HS-5 (cell line): ENCODE results near the gene TICAM2.
A peak's percentile ranks its signal among the peaks of the same experiment; 100 is the strongest.
"Not testable (repeated sequence)": the region's sequence is repeated elsewhere in the genome, so short reads cannot be mapped to it uniquely, and the experiment has no call there.

Source experiments
- DNase-seq: peaks from one replicate; pipeline ENCODE4 v3.0.0-alpha.2; 2012; ENCODE audit warnings: low read depth

TICAM2 gene, protein sequence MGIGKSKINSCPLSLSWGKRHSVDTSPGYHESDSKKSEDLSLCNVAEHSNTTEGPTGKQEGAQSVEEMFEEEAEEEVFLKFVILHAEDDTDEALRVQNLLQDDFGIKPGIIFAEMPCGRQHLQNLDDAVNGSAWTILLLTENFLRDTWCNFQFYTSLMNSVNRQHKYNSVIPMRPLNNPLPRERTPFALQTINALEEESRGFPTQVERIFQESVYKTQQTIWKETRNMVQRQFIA

DNA sequence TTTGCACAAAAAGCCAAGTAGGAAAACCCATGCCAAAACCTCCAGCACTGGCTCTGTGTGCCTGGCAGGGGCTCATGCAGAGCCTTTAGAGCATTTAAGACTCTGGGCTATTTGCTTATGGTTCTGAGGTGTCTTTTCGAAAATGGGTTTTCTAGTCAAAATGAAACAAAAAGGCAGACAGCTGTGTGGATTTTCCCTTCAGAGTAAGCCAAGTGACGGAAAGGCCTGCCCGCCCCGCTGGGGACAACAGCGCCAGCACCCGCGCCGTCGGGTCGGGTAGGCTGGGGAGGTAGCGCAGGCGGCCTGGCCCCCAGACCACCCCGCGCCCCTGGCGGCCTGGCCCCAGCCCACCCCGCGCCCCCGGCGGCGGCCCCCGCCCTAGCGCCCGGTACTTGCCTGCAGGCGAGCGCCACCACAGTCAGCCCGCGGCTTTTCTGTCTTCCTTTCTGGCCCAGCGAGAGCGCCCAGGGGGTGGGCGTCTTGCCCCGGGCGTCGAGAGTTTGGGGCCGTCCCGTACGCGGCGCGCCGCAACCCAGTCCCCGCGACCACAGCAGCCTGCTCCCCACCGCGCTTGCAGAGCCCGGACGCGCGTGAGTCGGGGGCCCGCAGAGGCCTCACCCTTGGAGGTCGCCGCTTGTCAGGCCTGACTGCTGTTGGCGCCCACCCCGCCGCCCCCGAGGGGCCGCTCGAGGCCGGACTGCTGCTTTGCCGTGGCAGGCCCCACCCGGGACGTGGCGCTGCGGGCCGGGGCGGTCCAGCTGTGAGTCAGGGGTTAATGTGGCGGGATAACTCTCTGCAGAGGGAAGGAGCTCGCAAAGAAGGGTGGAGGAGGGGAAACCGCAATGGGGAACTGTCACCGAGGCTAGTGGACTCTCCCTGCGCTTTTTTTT, at the start of gene TICAM2:
TSS of gene TICAM2 (minus strand) at position 779 of the 890 bp plus-strand sequence. CDS start 21,223 bp downstream, outside the sequence.
- DNase-seq = no peak

DNA sequence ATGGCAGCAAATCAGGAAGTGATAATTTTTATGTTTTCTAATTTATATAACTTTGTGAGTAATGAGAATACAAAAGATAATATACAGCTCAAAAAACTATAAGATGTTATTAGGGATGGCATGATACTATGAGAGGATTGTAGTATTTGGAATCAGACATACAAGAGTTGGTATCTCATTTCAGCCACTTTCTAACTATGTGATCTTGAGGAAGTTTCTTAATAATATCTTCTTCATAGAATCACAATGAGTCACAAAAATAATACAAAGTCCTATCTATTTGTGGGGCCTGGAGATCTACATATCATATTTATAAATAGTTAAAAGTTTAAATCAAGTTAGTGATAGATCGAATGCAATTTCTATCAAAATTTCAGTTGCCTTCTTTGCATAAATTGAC, 47.3 kb upstream of the TICAM2 start:
- no peak for DNase-seq

DNA sequence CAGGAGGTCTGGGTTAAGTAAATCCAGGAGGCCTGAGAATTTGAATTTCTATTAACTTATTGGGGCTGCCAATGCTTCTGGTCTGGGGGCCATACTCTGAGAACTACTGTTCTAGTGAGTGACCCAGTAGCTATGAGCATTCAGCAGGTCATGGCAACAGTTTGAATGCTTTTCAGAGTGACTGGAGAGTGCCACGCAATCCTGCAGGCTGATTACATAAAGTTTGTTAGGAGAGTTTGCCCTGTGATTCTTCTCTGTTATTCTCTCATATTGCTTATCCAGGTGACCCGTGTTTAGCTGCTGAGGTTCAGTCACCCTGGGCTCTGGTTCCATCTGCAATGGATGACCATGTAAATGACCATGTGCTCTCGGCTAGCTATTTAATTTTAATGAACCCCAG, 45.8 kb upstream of the TICAM2 start:
- DNase-seq = no peak

DNA sequence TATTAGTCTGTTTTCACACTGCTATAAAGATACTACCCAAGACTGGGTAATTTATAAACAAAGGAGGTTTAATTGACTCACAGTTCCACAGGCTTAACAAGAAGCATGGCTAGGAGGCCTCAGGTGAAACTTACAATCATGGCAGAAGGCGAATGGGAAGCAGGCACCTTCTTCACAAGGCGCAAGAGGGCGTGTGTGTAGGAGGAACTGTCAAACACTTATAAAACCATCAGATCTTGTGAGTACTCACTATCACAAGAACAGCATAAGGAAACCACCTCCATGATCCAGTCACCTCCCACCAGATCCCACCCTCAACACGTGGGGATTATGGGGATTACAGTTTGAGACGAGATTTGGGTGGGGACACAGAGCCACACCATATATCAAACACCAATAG, 43.1 kb upstream of the TICAM2 start:
- DNase-seq = not testable (repeated sequence)

DNA sequence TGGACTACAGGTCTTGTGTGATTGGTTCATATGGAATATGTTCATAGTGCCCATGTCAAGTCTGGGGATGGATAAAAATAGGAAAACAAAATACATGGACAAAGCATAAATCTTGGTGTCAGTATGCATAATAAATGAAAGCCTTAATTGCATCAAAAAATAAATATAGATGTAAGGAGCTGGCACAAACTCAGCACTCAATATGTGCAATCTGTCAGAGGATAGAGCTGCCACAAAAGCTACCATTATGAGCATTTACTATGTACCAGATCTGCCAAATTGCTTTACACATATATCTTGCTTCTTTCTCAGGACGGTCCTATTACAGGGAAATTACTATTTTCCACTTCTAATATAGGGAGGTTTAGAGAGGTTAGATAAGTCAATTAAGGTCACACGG, 41.8 kb upstream of the TICAM2 start:
- no peak for DNase-seq

DNA sequence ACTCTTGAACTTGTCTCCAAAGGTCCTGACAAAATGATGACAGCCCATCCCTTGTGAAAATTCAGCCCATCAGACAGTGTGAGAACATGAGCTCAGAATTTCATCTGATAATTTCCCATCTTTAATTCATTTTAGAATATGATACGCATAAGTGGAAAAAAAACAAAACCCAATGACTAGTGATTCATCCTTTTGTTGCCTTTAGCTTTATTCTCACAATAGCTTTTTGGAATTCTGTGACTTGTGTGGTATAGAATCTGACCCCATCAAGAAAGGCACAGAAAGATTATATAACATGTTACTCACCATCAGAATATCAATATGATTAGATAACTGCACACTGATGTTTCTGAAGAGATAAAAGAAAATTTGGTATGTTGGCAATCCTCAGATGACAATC, 39.7 kb upstream of the TICAM2 start:
- DNase-seq = no peak

DNA sequence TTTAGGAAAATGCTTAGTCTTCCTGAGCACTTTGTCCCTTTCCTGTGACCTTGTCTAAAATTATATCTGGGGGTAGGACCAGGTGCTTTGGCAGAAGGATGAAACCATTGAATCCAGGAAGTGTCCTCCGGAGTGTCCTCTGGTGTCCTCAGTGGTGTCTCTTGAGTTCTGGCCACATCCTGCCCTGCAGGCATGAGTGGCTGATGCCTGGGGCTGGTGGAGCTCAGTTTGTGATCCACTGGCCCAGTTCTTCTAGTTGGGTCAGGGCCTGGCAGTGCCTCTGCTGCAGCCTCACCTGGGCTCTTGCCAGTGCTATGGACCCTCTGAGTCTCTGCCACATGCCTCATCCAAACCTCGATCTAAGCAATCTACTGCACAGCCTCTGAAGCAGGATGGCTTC, 38.0 kb upstream of the TICAM2 start:
- no peak for DNase-seq

DNA sequence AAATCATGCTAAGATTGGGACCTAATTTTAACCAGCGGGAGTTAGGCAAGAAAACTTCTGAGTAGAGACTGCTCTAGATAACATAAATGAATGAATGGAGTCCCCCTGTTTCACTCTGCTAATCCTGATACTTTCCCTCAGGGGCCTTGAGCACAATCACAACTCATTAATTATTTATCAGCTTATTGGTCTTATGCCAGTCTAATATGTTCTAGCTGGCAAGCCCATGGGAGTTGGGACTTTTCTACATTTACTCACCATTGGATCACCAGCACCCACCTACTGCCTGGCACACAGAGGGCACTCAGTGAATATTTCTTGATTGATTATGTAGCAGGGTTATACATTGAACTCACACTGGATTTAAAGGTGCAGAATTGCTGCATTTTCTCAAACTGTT, 37.1 kb upstream of the TICAM2 start:
- no peak for DNase-seq

DNA sequence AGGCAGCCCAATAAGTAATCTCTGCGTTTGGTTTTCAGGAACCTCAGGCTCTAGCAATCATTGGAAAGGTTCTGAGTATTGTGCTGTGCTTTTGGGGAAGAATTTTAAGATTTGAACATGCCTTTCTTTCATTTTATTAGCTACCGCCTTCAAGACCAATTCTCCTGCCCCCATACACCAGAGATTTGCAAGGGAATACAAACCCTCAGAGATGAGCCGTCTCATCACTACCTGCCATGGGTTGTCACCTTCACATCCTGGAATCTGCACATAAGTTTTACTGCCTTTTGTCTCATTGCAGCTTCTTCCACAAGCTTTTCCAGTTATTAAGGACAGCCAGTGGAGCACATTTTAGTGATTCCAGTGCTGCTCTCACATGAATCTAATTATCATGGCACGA, 35.2 kb upstream of the TICAM2 start:
- no peak for DNase-seq

DNA sequence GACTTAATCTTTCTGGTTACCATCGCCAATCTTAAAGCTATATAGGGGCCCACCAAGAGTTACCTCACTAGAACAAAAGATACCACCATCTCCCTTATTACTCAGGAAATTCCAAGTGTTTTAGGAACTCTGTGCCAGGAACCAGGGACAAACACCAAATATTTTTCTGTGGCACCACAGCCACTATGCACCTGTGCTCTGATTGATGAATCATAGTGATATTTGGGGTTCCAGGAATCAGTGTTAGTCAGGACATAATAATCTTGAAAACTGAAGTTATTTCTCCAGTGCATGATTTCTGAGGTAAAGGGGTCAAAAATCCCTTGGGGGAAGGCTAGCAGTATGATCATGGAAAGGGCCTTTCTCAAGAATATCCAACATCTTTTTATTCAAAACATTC, 33.7 kb upstream of the TICAM2 start:
- no peak for DNase-seq

DNA sequence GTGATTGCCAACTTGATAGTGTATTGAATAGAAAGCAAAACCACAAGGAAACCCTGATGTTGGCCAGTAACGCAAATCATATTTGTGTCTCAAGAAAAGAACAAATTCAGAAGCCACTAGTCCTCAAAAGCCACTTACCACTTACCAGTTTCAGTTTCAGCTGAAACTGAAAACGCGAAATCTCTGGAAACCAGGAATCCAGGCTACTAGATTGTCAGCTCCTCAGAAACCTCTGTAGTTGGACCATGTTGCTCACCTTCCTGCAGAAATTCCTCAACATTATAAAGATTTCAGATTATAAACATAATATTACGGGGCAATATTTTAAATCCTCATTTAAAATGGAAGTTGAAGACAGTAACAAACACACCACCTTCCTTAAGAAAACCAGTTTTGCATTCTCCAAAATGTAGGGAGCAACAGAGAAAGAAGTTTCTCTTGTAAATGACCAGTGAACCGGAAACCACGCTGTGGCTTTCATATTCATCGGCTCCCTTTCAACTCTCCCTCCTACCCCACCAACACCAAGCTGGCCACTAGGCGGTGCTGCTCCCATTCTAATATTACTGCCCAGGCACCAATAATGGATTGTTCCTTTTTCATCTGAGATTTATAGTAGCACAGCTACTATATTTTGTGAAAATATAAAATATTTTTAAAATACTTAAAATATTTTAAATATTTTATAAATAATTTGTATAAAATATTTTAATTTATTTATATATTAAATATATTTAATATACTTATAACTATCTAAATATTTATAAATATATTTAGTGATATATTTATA, 32.3 kb upstream of the TICAM2 start:
- no peak for DNase-seq

DNA sequence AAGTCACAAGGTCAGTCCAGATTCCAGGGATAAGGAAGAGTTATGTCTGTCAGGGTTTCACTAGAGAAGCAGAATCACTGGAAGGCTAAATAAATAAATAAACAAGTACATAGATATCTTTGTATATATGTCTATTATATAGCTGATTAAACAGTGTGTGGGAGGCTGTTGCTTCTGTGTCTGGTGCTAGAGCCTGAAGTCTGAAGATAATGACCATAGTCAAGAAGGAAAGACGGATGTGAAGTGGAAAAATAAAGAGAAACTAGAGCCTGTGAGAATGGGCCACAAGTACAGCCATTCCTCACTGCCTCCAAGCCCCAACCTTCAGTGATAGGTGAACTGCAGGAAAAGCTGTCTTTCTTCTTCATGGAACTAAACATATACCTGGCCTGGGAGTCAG, 27.6 kb upstream of the TICAM2 start:
- DNase-seq = no peak

DNA sequence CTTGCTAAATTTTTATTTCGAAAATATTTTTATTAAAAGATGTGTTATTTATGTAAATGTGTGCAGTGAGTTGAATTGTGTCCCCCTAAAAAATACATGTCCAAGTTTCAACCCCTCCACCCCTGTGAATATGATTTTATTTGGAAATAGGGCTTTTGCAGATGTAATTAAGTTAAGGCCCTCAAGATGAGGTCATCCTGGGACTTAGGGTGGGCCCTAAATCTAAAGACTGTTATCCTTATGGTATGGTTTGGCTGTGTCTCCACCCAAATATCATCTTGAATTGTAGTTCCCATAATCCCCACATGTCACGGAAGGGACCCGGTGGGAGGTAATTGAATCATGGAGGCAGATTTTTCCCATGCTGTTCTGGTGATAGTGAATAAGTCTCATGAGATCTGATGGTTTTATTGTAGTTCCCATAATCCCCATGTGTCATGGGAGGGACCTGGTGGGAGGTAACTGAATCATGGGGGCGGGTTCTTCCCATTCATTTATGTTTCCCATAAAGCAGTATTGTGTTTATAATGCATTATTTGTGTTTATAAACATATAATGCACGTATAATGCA, 25.1 kb upstream of the TICAM2 start:
- no peak for DNase-seq

DNA sequence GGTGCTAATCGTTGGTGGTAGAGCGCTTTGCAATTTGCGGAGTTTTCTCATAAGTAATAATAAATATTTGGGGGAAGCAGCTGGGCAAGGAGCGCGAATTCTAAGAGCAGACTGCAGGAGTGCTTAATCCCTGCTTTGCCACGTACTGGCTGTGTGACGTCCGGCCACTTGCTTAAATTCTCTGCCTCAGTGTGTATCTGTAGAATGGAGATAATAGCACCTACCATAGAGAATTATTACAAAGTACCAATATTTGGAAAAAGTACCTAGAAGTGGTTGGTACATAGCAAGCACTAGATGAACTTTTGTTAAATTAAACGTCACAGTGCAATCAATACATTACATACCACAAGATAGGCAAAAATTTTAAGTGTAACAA, 24.2 kb upstream of the TICAM2 start:
- DNase-seq = peak; percentile 64

DNA sequence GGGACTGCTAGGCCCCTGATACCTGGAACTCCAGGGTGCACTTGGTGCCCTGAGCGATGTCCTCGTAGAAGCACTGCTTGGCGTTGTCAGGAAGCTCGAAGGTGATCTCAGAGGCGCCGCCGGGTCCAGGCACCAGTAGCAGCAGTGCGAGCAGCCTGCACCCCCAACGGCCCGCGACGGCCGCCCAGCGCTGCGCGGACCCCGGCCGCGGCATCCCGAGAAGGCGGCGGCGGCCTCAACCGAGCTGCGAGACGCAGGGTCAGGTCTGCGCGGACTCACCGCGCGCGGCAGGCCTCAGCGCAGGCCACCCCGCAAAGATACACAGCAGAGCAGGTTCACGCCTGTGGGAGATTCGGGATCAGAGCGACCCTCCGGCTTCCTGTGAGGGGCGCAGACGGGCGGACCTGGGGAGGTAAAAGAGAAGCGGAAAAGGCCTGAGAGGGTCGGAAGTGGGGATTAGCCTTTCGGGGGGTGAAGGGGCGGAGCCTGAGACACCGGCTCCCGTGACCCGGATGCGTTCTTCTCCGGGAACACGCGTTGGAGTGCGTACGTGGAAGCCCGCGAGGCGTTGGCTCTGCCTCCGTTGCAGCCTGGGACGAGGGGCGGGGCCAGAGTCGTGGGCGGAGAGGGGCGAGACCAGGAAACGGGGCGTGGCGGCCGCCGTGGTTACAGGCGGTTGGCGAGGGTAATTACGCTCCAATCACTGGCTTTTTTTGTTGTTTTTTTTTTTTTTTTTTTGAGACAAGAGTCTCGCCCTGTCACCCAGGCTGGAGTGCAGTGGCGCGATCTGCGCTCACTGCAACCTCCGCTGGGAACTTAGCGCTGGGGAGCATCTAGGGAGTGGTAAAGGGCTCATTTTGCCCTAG, 23.5 kb upstream of the TICAM2 start, which contains the start of gene TMED7:
TSS of gene TMED7 (minus strand) at position 458 of the 866 bp plus-strand sequence. CDS start at position 214, 244 bp downstream.
- peak; percentile 92 for DNase-seq

DNA sequence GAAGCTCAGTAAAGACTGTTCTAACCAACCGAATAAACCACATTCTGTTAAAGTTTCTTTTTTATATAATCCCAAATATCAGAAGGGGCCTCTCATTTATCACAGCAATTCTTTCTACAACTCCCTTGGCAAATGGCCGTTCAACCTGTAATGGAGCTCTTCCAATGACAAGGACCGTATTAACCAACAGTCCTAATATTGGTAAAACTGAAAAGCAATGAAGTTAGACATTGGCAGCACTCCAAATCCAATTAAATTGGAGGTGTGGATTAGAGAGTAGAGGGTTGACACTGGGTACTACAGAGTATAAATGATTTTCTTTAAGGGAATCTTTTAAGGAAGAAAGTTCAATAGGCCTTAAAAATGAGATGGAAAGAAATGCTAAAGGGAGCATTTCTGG, 22.7 kb upstream of the TICAM2 start:
- no peak for DNase-seq

DNA sequence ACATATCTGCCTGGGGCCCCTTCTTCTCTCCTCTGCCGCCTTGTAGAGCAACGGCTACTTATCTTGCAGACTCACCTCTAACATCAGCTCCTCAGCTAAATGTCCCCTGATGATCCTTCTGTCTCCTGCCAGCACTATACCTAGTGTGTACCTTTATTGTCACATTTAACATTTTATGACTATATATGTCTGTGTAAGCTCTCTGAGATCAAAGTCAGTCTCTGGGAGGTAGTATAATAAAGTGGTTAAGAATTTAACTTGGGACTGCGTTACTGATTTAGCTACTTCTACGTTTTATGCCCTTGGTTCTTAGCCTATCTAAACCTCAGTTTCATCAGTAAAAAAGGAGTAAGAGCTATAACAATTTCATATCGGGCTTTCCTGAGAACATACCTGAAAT, 21.4 kb upstream of the TICAM2 start:
- DNase-seq = no peak

DNA sequence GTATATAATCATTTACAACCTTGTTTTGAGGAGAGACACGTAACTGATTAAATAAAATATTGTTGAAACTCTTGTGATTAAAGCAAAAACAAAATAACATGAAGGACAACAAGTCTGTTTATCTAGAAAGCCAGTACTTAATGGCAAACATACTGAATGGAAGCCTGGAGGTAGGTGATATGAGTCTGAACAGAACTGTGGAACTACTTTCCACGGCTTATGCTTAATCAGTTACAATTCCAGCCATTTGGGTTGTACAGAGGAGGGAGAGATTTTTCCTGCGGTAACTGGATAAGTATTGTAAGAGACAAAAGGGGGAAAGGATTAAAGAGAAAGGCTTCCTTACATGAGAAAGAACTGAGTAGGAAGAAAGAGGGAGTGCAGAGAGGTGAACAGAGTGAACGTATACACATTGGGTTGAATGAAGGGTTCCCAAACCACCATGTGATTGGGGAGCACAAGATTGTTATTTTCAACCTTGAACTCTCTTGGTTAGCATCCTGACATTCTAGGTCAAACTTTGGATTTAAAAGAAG, 19.2 kb upstream of the TICAM2 start:
- DNase-seq = no peak

DNA sequence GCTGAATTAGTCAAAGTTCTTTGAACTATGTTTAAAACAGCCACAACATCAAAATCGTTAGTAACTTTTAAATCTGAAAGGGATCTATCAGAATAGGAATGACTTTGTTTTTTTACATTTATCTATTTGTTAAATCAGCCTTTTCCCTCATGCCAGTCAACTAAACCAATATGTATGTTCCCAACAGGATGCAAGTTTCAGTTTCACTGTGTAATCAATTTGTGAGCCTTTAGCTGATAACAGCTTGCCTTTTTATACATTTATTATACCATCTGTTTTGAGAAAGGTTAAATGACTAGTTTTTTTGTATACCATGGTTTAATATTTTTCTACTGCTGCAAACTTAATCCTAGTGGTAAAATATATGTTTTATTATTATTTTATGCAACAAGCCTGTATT, 14.6 kb upstream of the TICAM2 start:
- no peak for DNase-seq

DNA sequence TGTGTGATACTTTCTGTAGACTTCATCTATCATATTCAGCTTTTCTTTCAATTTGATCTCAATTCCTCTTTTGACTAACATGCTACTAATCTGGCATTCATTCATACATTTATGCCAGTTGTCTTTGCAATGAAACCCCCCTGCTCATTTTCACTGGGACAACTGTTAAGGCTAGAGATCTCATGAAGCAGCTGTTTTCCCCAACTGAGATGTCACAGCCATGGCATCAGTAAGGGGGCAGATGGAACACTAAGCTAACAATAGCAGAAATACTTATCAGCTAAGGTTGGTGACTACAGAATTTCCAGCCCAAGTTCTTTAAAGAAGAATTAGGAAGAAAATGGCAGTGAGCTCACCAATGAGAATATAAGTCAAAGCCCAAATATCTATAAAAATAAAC, 14.2 kb upstream of the TICAM2 start:
- DNase-seq = no peak

DNA sequence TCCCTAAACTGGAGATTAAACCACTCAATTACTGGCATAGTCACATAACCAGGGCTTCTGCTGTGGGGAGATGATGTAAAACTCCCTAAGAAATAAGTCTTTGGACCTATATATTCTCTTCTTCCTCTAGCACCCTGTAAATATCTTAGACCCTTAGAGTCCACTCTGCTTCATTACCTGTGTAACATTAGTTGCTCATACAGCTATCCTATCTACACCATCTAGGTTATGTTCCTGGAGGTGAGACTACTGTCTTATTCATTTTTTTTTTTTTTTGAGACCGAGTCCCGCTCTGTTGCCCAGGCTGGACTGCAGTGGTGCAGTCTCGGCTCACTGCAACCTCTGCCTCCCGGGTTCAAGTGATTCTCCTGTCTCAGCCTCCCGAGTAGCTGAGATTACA, 9.6 kb upstream of the TICAM2 start:
- DNase-seq = no peak
